Stimulated activated CD8-positive, alpha-beta memory T cell treated with anti-CD3 and anti-CD28 coated beads, Interleukin-4, amount 100 ng/mL, for 24 hours (primary cell): ENCODE results near the gene SHKBP1.
"Not testable (repeated sequence)": the region's sequence is repeated elsewhere in the genome, so short reads cannot be mapped to it uniquely, and the experiment has no call there.

ENCODE experiments used
- DNase-seq: peaks from one replicate; pipeline ENCODE4 v3.0.0-alpha.2; 2020; ENCODE audit warnings: low read depth

Gene SHKBP1

GRCh38 chr19:40585241-40585981 is 8.7 kb downstream of the SHKBP1 start:
- DNase-seq = no peak

DNA sequence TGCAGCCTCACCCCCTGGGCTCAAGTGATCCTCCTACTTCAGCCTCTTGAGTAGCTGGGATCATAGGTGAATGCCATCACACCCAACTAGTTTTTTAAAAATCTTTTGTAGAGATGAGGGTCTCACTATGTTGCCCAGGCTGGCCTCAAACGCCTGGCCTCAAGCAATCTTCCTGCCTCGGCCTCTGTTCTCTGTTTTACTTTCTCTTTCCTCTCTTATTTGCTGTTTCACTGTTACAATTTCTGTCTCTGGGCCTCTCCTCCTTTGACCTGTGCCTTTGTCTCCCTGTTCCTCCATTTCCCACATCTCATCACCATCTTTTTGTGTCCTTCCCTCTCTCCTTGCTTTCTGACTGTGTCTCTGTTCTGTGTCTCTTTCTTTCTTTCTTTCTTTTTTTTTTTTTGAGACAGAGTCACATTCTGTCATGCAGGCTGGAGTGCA is 9.3 kb downstream of the SHKBP1 start:
- DNase-seq = no peak

- no peak for DNase-seq
Measured at GRCh38 chr19:40586611-40587010, 9.9 kb downstream of the SHKBP1 start.

DNA sequence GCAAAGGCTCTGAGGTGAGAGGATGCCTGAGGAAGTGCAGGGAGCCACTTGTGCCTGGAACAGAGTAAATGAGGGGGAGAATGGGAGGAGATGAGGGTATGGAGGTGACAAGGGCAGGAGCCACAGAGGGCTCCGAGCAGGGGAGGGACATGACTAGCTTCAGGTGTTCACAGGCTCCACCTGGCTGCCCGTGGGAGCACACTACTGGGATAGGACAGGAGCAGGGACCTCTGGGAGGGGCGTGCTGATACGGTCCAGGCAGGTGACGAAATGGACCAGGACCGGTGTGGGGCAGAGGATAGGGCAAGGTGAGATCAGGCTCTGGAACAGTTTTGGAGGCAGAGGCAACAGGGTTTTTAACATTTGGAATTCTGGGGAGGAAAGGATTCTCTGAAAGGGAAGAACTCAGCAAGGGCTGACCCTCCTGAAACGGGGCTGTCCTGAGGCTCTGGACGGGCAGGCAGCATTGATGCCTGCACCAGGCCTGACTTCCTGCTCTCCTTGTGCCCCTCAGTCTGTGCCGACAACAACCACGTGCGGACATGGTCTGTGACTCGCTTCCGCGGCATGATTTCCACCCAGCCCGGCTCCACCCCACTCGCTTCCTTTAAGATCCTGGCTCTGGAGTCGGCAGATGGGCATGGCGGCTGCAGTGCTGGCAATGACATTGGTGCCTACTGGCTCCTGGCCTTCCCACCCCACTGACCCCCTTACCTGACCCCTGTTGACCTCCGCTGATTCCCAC is 11.6 kb downstream of the SHKBP1 start:
- no peak for DNase-seq

DNA sequence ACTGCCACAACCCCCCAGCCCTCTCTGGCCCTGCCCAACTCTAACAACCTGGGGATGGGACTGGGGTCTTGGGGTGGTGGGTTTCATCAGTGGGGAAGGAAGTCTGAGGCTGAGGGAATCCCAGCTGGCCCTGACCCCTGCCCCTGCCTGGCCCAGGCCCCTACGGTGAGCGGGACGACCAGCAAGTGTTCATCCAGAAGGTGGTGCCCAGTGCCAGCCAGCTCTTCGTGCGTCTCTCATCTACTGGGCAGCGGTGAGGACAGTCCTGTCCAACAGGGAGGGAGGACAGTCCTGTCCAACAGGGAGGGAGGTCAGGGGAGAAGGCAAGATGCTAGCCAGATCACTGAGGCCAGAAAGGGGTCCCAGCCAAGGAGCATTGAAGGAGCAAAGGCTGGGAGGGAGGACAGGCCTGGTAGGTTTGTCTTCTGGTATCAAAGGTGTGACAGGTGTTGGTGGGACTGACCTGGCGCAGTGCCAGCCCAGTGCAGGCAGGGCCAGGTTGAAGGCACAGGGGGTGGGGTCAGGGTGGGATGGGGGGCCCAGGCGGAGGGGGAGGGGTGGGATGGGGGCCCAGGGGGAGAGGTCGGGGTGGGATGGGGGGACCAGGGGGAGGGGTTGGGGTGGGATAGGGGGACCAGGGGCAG is 12.4 kb downstream of the SHKBP1 start:
- DNase-seq = no peak

- no peak for DNase-seq
Measured at GRCh38 chr19:40589591-40590429, 13.1 kb downstream of the SHKBP1 start.

DNA sequence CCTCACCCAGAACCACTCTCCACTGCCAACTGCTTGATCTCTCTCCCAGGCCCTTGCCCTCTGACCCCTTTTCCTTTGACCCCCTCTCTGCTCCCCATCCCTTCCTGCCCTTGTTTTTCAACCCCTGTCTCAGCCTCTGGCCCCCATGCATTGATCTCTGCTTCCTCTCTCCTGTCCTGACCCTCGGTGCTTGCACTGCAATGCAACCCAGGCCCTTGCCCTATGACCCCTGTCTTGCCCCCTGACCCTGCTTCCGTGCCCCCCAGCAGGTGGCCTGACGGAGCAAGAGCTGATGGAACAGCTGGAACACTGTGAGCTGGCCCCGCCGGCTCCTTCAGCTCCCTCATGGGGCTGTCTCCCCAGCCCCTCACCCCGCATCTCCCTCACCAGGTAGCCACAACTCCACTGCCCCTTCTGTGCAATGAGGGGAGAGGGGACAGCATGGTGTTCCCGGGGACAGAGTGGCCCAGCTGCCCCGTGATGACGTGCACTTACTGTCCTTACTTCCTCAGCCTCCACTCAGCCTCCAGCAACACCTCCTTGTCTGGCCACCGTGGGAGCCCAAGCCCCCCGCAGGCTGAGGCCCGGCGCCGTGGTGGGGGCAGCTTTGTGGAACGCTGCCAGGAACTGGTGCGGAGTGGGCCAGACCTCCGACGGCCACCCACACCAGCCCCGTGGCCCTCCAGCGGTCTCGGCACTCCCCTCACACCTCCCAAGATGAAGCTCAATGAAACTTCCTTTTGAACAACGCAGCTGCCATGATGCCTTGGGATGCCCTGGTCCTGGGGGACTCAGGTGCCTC is 14.0 kb downstream of the SHKBP1 start:
- DNase-seq = no peak

GRCh38 chr19:40591724-40592123 is 15.1 kb downstream of the SHKBP1 start:
- not testable (repeated sequence) for DNase-seq

- DNase-seq = no peak
Measured at GRCh38 chr19:40592170-40592569, 15.5 kb downstream of the SHKBP1 start.

GRCh38 chr19:40594255-40594654 is 17.6 kb downstream of the SHKBP1 start:
- no peak for DNase-seq

DNA sequence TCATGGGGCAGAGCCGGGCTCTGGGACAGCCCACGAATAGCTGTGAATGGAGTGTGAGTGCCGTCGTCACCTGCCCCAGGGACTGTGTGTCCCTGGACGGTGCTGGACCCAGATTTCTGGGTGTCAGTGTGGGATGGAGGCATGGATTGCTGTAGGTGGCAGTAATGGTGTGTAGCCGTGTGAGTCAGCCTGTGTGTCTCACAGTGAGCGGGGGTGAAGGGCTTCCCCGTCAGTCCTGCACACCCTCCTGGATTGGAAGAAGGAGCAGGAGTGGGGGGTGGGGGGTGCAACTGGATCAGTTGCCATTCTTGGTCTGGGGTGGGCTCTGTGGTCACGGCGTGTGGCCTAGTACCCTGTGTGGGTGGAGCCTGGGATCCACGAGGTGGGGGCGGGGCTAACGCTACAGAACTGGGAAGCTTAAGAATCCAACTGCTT is 18.0 kb downstream of the SHKBP1 start:
- no peak for DNase-seq

- DNase-seq = no peak
Measured at GRCh38 chr19:40596608-40597328, 20.1 kb downstream of the SHKBP1 start.

- no peak for DNase-seq
Measured at GRCh38 chr19:40597329-40597838, 20.7 kb downstream of the SHKBP1 start.

DNA sequence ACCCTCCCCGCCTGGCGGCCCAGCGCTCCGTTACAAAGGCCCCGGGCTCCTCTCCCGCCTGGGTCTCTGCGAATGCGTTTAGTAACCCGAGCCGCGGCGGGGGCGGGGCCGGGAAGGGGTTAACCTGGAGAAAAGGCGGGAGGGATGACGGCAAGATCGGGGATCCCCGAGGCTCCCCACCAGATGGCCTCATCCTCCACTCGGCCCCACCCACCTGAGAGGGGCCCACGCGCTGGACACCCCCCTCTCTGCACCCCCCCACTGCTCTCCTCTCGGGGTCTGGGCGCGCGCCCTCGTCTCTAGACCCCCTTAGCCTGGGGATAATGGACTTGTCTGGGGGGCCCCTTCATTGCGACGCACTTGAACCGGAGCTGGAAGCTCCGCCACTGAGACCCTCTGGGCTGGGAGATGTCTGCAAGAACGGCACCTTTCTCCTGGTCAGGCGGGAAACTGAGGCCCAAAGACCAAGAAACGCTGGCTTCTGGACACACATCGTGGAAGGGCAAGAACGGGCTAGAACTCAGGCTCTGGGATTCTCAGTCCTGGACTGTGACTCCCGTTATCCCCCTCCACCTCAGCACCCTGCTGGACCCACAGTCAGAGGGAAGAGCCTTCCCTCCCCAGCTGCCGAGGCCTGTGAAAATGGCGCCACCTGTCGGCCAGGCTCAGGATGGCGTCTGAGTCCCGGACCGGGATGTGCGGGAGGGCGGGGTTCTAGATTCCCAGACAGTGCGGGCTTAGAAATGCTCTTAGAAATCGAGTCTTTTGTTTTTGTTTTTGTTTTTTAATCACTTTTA is 21.6 kb downstream of the SHKBP1 start:
- peak; percentile 71 for DNase-seq

- DNase-seq = no peak
Measured at GRCh38 chr19:40598918-40599307, 22.2 kb downstream of the SHKBP1 start.

- DNase-seq = no peak
Measured at GRCh38 chr19:40599331-40599901, 22.7 kb downstream of the SHKBP1 start.

DNA sequence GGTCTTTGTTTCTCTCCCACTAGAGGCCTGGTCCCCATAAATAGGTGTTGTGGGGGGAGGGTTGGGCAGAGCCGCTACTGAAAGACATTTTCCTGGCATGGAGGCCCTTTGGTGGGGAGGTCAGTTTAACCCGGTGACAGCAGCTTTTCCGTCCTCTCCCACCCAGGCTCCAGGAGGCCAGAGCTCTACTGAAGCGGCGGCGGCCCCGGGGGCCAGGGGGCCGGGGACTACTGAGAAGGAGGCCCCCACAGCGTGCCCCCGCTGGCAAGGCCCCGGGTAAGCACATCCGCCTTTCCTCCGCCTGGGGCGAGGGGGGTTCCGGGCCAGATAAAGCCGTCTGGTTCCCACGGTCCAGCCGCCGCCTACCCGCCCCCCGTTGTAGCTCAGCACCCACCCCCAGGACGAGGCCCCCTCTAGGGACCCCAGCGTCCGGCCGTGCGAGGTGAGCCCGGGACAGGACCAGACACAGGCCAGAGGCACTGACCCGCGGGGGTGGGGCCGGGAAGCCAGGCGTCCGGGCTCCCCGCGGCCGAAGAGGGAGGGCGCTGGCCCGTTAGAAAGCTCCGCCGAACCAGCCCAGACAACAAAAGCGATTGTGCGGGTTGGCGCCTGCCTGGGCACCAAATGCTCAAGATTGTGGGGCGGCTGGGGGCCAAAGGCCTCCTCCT is 23.4 kb downstream of the SHKBP1 start:
- DNase-seq = no peak

DNA sequence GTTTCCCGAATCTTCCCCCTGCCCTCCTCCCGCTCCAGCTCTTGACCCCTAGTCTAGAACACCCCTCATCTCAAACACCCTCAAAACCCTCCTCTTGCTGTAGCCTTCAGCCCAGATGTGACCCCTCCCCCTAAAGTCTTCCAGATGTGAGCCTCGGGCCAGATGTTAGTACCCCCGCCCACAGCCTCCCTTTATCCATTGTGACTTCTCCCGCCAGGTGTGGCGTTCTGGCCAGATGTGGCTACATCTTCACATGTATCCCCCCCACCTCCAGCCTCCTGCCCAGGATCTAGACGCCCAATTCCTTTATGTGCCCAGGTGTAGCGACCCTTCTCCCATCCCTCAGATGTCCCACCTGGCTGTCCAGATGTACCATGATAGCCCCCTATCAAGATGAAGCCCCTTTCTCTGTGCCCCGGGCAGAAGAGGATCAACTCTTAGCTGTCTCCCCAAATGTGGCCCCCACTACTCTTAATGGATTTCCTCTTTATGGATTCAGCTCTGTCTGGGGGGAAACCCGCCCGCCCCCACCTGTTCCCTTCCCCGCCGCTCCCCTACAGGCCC is 24.0 kb downstream of the SHKBP1 start:
- DNase-seq = no peak
